Measurements from ENCODE around the gene CCDC197. TPM values are rescaled to one million over a fixed set of nuclear protein-coding genes. Genes with fewer than 3 reads are reported as not detected.
A peak's percentile ranks its signal among the peaks of the same experiment; 100 is the strongest.

CCDC197 gene
- total and polyA plus RNA-seq, 9 of the 15 experiments (the other 6 are each of a cell fraction or from before 2014, with no cell fraction given), result not detected

DNA sequence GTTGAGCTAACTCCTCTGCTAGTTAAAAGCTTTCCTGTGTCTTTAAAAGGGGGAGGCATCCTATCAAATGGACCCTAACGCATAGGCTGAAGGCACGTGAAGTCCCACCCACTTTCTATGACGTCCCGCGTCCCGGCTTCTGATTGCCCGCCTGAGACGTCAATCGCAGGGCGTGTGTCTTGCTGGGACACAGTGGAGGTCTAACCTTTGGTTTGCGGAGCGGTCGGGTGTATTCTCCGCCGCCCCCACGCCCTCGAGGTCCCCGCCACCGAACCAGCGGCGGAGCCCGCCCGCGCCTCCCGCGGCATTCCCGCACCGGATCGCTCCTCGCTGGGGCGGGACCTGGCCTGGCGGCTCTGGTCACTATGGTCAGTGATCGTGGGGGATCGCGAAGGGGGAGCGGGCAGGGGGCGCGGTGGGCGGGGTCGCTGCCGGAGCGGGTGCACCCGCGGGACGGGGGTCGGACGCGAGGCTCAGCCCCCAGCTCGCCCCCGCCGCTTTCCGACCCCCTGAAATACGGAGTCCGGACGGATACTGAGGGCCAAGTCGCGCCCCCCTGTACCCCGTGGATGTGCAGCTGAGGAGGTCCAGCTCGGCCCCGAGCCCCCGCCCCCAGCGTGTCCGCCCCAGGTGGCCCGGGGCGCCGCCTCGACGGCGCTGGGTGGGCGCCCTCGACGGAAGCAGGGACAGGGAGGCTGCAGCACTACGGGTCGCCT lies 29.2 kb downstream of the CCDC197 start, which contains the start of gene OTUB2 (continued):
- TF ChIP-seq, protein P1, sequence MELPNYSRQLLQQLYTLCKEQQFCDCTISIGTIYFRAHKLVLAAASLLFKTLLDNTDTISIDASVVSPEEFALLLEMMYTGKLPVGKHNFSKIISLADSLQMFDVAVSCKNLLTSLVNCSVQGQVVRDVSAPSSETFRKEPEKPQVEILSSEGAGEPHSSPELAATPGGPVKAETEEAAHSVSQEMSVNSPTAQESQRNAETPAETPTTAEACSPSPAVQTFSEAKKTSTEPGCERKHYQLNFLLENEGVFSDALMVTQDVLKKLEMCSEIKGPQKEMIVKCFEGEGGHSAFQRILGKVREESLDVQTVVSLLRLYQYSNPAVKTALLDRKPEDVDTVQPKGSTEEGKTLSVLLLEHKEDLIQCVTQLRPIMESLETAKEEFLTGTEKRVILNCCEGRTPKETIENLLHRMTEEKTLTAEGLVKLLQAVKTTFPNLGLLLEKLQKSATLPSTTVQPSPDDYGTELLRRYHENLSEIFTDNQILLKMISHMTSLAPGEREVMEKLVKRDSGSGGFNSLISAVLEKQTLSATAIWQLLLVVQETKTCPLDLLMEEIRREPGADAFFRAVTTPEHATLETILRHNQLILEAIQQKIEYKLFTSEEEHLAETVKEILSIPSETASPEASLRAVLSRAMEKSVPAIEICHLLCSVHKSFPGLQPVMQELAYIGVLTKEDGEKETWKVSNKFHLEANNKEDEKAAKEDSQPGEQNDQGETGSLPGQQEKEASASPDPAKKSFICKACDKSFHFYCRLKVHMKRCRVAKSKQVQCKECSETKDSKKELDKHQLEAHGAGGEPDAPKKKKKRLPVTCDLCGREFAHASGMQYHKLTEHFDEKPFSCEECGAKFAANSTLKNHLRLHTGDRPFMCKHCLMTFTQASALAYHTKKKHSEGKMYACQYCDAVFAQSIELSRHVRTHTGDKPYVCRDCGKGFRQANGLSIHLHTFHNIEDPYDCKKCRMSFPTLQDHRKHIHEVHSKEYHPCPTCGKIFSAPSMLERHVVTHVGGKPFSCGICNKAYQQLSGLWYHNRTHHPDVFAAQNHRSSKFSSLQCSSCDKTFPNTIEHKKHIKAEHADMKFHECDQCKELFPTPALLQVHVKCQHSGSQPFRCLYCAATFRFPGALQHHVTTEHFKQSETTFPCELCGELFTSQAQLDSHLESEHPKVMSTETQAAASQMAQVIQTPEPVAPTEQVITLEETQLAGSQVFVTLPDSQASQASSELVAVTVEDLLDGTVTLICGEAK (IDR thresholded peaks at IDR 0.05), result peak; percentile 41; the same call in 1 of the 2 replicates
- TF ChIP-seq, protein P1 (CRISPR knock-in tag; IDR thresholded peaks at IDR 0.05), result no peak
- TF ChIP-seq LCOR (CRISPR knock-in tag; IDR thresholded peaks at IDR 0.05) (no peak), CHD4 (IDR thresholded peaks at IDR 0.05; ENCODE audit: insufficient read depth, insufficient replicate concordance, low read depth, low read length, poor library complexity, severe bottlenecking) (no peak), HNRNPK (IDR thresholded peaks at IDR 0.05; ENCODE audit: low read depth, low read length, poor library complexity, severe bottlenecking) (no peak), ESRRA (IDR thresholded peaks at IDR 0.05; ENCODE audit: borderline replicate concordance, low read depth) (0 out of 2 replicates have a peak, but pooled peaks have one; percentile 46), BRCA1 (IDR thresholded peaks at IDR 0.05) (no peak), BRCA1 (CRISPR knock-in tag; IDR thresholded peaks at IDR 0.05) (no peak), SREBF1 (IDR thresholded peaks at IDR 0.05; ENCODE audit: borderline replicate concordance, low read depth, low read length) (no peak), BCOR (IDR thresholded peaks at IDR 0.05) (no peak), ZBTB8A (IDR thresholded peaks at IDR 0.05; ENCODE audit: partially characterized antibody) (no peak)
- TF ChIP-seq, protein P2, sequence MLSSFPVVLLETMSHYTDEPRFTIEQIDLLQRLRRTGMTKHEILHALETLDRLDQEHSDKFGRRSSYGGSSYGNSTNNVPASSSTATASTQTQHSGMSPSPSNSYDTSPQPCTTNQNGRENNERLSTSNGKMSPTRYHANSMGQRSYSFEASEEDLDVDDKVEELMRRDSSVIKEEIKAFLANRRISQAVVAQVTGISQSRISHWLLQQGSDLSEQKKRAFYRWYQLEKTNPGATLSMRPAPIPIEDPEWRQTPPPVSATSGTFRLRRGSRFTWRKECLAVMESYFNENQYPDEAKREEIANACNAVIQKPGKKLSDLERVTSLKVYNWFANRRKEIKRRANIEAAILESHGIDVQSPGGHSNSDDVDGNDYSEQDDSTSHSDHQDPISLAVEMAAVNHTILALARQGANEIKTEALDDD (IDR thresholded peaks at IDR 0.05), result no peak
- TF ChIP-seq, protein P3, sequence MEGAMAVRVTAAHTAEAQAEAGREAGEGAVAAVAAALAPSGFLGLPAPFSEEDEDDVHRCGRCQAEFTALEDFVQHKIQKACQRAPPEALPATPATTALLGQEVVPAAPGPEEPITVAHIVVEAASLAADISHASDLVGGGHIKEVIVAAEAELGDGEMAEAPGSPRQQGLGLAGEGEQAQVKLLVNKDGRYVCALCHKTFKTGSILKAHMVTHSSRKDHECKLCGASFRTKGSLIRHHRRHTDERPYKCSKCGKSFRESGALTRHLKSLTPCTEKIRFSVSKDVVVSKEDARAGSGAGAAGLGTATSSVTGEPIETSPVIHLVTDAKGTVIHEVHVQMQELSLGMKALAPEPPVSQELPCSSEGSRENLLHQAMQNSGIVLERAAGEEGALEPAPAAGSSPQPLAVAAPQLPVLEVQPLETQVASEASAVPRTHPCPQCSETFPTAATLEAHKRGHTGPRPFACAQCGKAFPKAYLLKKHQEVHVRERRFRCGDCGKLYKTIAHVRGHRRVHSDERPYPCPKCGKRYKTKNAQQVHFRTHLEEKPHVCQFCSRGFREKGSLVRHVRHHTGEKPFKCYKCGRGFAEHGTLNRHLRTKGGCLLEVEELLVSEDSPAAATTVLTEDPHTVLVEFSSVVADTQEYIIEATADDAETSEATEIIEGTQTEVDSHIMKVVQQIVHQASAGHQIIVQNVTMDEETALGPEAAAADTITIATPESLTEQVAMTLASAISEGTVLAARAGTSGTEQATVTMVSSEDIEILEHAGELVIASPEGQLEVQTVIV (CRISPR knock-in tag; IDR thresholded peaks at IDR 0.05; ENCODE audit: borderline replicate concordance), result no peak
- TF ChIP-seq, protein P4, sequence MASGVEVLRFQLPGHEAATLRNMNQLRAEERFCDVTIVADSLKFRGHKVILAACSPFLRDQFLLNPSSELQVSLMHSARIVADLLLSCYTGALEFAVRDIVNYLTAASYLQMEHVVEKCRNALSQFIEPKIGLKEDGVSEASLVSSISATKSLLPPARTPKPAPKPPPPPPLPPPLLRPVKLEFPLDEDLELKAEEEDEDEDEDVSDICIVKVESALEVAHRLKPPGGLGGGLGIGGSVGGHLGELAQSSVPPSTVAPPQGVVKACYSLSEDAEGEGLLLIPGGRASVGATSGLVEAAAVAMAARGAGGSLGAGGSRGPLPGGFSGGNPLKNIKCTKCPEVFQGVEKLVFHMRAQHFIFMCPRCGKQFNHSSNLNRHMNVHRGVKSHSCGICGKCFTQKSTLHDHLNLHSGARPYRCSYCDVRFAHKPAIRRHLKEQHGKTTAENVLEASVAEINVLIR (CRISPR knock-in tag; IDR thresholded peaks at IDR 0.05), result peak; percentile 62; the same call in 1 of the 2 replicates
